PC-3 (cell line): ENCODE measurements around the gene NOTCH1.

Experiments used
- CTCF ChIP-seq: fragments of 300-600 bp; sonication (generic); conservative IDR thresholded peaks from 2 replicates; pipeline ENCODE4 v1.5.1; 2017; ENCODE audit warnings: antibody characterized with exemption, low read depth, mild to moderate bottlenecking, low read length
- EZH2 ChIP-seq: fragments of 300-600 bp; sonication (generic); IDR thresholded peaks from one replicate; pipeline ENCODE4 v1.6.1; 2017; ENCODE audit warnings: antibody characterized with exemption, mild to moderate bottlenecking, low read length; ENCODE audit not compliant: unreplicated experiment
- EZH2phosphoT487 ChIP-seq: fragments of 300-600 bp; sonication (generic); IDR thresholded peaks from 2 replicates; pipeline ENCODE4 v1.6.1; 2018; ENCODE audit warnings: mild to moderate bottlenecking, antibody characterized with exemption, low read length, borderline replicate concordance

GRCh38 chr9:136473354-136473721 is 72.5 kb downstream of the NOTCH1 start:
- TF ChIP-seq CTCF (no peak), EZH2 (no peak), EZH2phosphoT487 (no peak)
